PC-3 (cell line): Measurements from ENCODE around the gene LUM. TPM values are rescaled to one million over a fixed set of nuclear protein-coding genes. Genes with fewer than 3 reads are reported as not detected.

Source experiments
- ATAC-seq: fragments of 200-7000 bp; cut with Tn5 transposase; 2 replicates; pipeline ENCODE4 v1.9.1; 2020; ENCODE audit warnings: mild to moderate bottlenecking, moderate library complexity
- BruUV-seq: library from RNA; stranded (reverse); fragments of 400-500 nt; replicated peaks from 2 replicates; lab custom pipeline; 2021; lab: Mats Ljungman, UMichigan
- CTCF ChIA-PET: fragments of 300-600 bp; sonication (Branson Sonifier 250); formaldehyde crosslinking; loops from one replicate; lab custom pipeline; 2022; ENCODE audit warnings: antibody characterized with exemption; lab: Charles Lee
- POLR2A ChIA-PET: fragments of 300-600 bp; sonication (Branson Sonifier 250); formaldehyde crosslinking; loops from one replicate; lab custom pipeline; 2022; ENCODE audit warnings: antibody characterized with exemption; ENCODE audit not compliant: unreplicated experiment; lab: Charles Lee
- DNase-seq: peaks from one replicate; pipeline ENCODE4 v3.0.0-alpha.2; 2015
- H2AFZ ChIP-seq: fragments of 300-600 bp; sonication (generic); 2 replicates; pipeline ENCODE4 v1.6.0; 2016; ENCODE audit warnings: antibody characterized with exemption, low read length
- H3F3A ChIP-seq: fragments of 300-600 bp; sonication (generic); one replicate; pipeline ENCODE4 v1.6.0; 2017; ENCODE audit warnings: antibody characterized with exemption, low read length, control low read depth, mild to moderate bottlenecking; ENCODE audit not compliant: unreplicated experiment
- H3K27ac ChIP-seq: fragments of 300-600 bp; sonication (generic); 2 replicates; pipeline ENCODE4 v1.5.1; 2016; ENCODE audit warnings: mild to moderate bottlenecking, low read length
- H3K27me3 ChIP-seq: fragments of 300-600 bp; sonication (generic); 2 replicates; pipeline ENCODE4 v1.6.1; 2016; ENCODE audit warnings: low read length, mixed read lengths
- H3K36me3 ChIP-seq: fragments of 300-600 bp; sonication (generic); 2 replicates; pipeline ENCODE4 v1.6.1; 2016; ENCODE audit warnings: low read depth, mixed run types, low read length, mixed read lengths
- H3K4me1 ChIP-seq: fragments of 300-600 bp; sonication (generic); 2 replicates; pipeline ENCODE4 v1.5.1; 2016; ENCODE audit warnings: low read length; ENCODE audit not compliant: insufficient read depth
- H3K4me2 ChIP-seq: fragments of 300-600 bp; sonication (generic); 2 replicates; pipeline ENCODE4 v1.6.0; 2016; ENCODE audit warnings: low read length
- H3K4me3 ChIP-seq: fragments of 300-600 bp; sonication (generic); 2 replicates; pipeline ENCODE4 v1.5.1; 2016; ENCODE audit warnings: mild to moderate bottlenecking, low read length, mixed read lengths
- H3K79me2 ChIP-seq: fragments of 300-600 bp; sonication (generic); 2 replicates; pipeline ENCODE4 v1.6.1; 2017; ENCODE audit warnings: low read length, mixed read lengths
- H3K9ac ChIP-seq: fragments of 300-600 bp; sonication (generic); 2 replicates; pipeline ENCODE4 v1.6.0; 2016; ENCODE audit warnings: mild to moderate bottlenecking, low read length
- H3K9me2 ChIP-seq: fragments of 300-600 bp; sonication (generic); replicated peaks from 2 replicates; pipeline ENCODE4 v1.6.1; 2016; ENCODE audit warnings: mixed run types, low read length, mixed read lengths
- H3K9me3 ChIP-seq: fragments of 300-600 bp; sonication (generic); 2 replicates; pipeline ENCODE4 v1.6.1; 2016; ENCODE audit warnings: low read length, mixed read lengths
- H4K20me1 ChIP-seq: fragments of 300-600 bp; sonication (generic); 2 replicates; pipeline ENCODE4 v1.6.1; 2016; ENCODE audit warnings: low read length, mixed read lengths
- CTCF ChIP-seq: fragments of 300-600 bp; sonication (generic); conservative IDR thresholded peaks from 2 replicates; pipeline ENCODE4 v1.5.1; 2017; ENCODE audit warnings: antibody characterized with exemption, low read depth, mild to moderate bottlenecking, low read length
- EZH2 ChIP-seq: fragments of 300-600 bp; sonication (generic); IDR thresholded peaks from one replicate; pipeline ENCODE4 v1.6.1; 2017; ENCODE audit warnings: antibody characterized with exemption, mild to moderate bottlenecking, low read length; ENCODE audit not compliant: unreplicated experiment
- EZH2phosphoT487 ChIP-seq: fragments of 300-600 bp; sonication (generic); IDR thresholded peaks from 2 replicates; pipeline ENCODE4 v1.6.1; 2018; ENCODE audit warnings: mild to moderate bottlenecking, antibody characterized with exemption, low read length, borderline replicate concordance
- intact Hi-C: fragments of 100-400 bp; cut with micrococcal nuclease; formaldehyde crosslinking; loops from 2 replicates; pipeline ENCODE4 v1.9.0; 2023
- total RNA-seq: library from RNA; depleted of rRNA; stranded (reverse); fragments of >200 nt; gene quantifications from 2 replicates; pipeline ENCODE4 v1.2.3, GENCODE V29; 2014

LUM gene
- total RNA-seq, 1 experiment from 2014 or later = 0.15 TPM

- H3K4me2 ChIP-seq = no peak overlapping the region
- H3K27ac ChIP-seq = no peak overlapping the region
- ATAC-seq = no peak
- DNase-seq = no peak
- ChIA-PET CTCF (no interaction called here), POLR2A (interaction anchor here (0.6 kb wide), 1 partner anchor 1239 kb away, joined by 3 read pairs; no protein-coding TSS in a partner anchor)
- no peaks in the 10 kb centered on the region for H4K20me1 ChIP-seq
- H3K9ac ChIP-seq = no peak overlapping the region
- H3K9me2 ChIP-seq = no peaks in the 10 kb centered on the region
- no peak overlapping the region for H3K4me3 ChIP-seq
- no peaks in the 10 kb centered on the region for H3K9me3 ChIP-seq
- no peaks in the 10 kb centered on the region for H3K27me3 ChIP-seq
- H2AFZ ChIP-seq = no peak overlapping the region
- peaks cover 12% of the 10 kb centered on the region for H3K4me1 ChIP-seq
- no peaks in the 10 kb centered on the region for H3F3A ChIP-seq
- TF ChIP-seq EZH2phosphoT487 = no peak
- H3K79me2 ChIP-seq = no peaks in the 10 kb centered on the region
- no TSS peak for BruUV-seq
- H3K36me3 ChIP-seq = no peaks in the 10 kb centered on the region
- intact Hi-C loops = no loop called here
These were observed 7.7 kb downstream of the LUM start for GRCh38 chr12:91103624-91104023.

- H2AFZ ChIP-seq = no peak overlapping the region
- POLR2A ChIA-PET = interaction anchor here (0.6 kb wide), 1 partner anchor 1239 kb away, joined by 3 read pairs; no protein-coding TSS in a partner anchor
- no peak overlapping the region for H3K9ac ChIP-seq
- H3K36me3 ChIP-seq = no peaks in the 10 kb centered on the region
- no peaks in the 10 kb centered on the region for H3F3A ChIP-seq
- H3K9me2 ChIP-seq = no peaks in the 10 kb centered on the region
- no peak overlapping the region for H3K4me2 ChIP-seq
- ATAC-seq (no peak), DNase-seq (no peak)
- no peaks in the 10 kb centered on the region for H4K20me1 ChIP-seq
- intact Hi-C loops = no loop called here
- BruUV-seq = no TSS peak
- no peaks in the 10 kb centered on the region for H3K9me3 ChIP-seq
- CTCF ChIA-PET = no interaction called here
- TF ChIP-seq EZH2phosphoT487 (no peak), CTCF (no peak), EZH2 (no peak)
- H3K4me1 ChIP-seq = peaks cover 17% of the 10 kb centered on the region
- no peaks in the 10 kb centered on the region for H3K79me2 ChIP-seq
- no peak overlapping the region for H3K27ac ChIP-seq
- H3K27me3 ChIP-seq = no peaks in the 10 kb centered on the region
- no peak overlapping the region for H3K4me3 ChIP-seq
These were observed 8.2 kb downstream of the LUM start for GRCh38 chr12:91103101-91103500.

- Histone ChIP-seq H3K4me2 (no peak overlapping the region), H3K79me2 (no peaks in the 10 kb centered on the region), H3K27ac (no peak overlapping the region), H3K9me3 (no peaks in the 10 kb centered on the region), H3K9ac (no peak overlapping the region), H3K9me2 (no peaks in the 10 kb centered on the region), H4K20me1 (no peaks in the 10 kb centered on the region), H2AFZ (no peak overlapping the region), H3F3A (no peaks in the 10 kb centered on the region), H3K4me3 (no peak overlapping the region), H3K27me3 (no peaks in the 10 kb centered on the region), H3K36me3 (no peaks in the 10 kb centered on the region), H3K4me1 (peaks cover 19% of the 10 kb centered on the region)
- intact Hi-C loops = no loop called here
- ChIA-PET CTCF (interaction anchor here (0.7 kb wide), 1 partner anchor 272 kb away, joined by 3 read pairs; no protein-coding TSS in a partner anchor), POLR2A (interaction anchor here (0.7 kb wide), 1 partner anchor 142 kb away, joined by 7 read pairs; no protein-coding TSS in a partner anchor)
- no TSS peak for BruUV-seq
- ATAC-seq (no peak), DNase-seq (no peak)
- no peak for TF ChIP-seq EZH2
- no peak for TF ChIP-seq CTCF
- no peak for TF ChIP-seq EZH2phosphoT487
These were observed 10.4 kb downstream of the LUM start for GRCh38 chr12:91100906-91101305.
